GM21423 (cell line): ENCODE data around the gene RNF125.
A peak's percentile ranks its signal among the peaks of the same experiment; 100 is the strongest.
"Not testable (repeated sequence)": the region's sequence is repeated elsewhere in the genome, so short reads cannot be mapped to it uniquely, and the experiment has no call there.

ENCODE experiments used
- ATAC-seq: cut with Tn5 transposase; IDR thresholded peaks from one replicate; pipeline ENCODE4 v1.9.1; 2021; ENCODE audit warnings: mild to moderate bottlenecking, moderate library complexity; ENCODE audit not compliant: unreplicated experiment

Gene RNF125

DNA sequence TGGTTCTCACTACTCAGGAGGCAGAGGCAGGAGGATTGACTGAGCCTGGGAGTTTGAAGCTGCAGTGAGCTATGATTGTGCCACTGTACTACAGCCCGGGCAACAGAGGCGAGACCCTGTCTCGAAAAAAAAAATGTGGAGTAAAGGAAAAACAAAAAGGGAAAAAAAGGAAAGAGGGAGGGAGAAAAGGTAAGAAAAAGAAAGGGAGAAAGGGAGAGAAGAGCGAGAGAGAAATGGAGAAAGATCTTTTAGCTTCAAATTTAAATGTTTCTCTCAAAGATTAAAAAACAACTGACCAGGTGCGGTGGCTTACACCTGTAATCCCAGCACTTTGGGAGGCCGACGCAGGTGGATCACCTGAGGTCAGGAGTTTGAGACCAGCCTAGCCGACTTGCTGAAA lies 65.2 kb downstream of the RNF125 start:
- ATAC-seq = no peak

DNA sequence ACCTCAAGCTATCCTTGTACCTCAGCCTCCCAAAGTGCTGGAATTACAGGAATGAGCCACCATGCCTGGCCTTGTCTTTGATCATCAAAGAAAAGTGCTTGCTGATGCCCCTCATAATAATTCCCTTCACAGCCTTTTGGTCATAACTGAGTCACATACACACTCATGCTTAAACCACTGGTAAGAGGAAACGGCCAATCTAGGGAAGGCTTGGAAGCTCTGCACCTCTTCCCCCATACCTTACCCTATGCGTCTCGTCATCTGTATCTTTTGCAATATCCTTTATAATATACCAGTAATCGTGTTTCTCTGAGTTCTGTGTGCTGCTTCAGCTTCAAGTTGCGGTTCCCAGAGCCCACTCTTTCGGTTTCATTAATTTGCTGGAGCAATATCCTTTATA lies 68.3 kb downstream of the RNF125 start:
- no peak for ATAC-seq

DNA sequence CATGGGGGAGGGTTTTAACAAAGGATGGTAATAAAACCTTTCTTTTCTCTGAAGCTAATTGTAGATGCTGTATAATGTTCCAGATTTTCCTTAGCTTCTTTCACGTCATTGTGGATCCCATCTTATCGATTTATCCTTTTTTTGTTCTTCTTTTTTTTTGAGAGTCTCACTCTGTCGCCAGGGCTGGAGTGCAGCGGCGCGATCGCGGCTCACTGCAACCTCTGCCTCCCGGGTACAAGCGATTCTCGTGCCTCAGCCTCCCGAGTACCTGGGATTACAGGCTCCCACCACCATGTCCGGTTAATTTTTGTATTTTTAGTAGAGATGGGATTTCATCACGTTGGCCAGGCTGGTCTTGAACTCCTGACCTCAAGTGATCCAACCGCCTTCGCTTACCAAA lies 72.2 kb downstream of the RNF125 start:
- not testable (repeated sequence) for ATAC-seq

DNA sequence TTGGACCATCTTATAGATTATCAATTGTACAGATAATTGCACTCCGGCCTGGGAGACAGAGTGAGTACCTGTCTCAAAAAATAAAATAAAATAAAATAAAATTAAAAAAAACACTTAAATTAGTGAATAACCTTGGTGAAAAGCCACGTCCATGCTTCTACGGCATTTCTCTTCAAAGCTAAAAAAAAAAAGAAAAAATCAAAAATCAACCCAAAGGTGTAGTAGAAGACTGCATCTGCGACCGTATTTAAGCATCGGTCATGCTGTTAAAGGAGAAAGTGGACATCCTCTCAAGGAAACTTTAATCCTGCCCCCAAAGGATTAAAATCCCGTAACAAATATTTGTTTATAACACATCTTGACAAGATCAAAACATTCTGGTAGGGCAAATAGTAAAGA lies 72.7 kb downstream of the RNF125 start:
- no peak for ATAC-seq

DNA sequence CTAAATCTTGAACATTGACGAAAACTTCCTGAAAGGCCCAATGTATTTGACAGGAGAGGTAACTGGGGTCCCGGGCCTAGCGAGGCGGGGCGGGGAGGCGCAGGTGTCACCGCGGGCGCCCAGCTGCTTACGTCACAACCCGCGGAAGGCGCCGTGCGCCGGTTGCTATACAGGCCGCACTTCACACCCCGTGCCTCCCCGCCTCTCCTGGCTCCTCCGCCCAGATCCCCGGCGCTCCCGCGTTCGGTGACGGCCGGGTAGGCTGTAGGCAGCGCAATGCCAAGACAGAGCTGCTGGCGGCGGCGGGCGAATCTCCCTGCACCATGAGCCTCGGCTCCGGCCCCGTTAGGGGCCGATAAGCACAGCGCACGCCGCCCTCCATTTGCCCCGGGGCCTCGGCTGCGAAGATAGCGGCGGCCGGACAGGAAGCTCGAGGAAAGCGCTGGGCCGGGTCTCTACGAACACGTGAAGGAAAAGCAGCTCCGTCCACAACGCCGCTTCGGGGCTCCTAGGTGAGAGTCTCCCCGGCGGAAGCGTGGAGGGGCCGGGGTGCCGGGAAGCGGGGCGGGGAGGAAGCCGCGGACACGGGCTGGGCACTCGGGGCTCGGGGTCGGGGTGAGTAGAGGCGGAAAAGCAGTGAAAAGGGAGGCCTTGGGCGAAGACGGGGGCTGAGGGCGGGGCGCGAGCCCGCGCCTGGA lies 73.2 kb downstream of the RNF125 start, which contains the start of gene RNF138:
RNF138 (plus strand) TSS at position 151 of the 698 bp plus-strand sequence. CDS start 903 bp downstream, outside the sequence.
- ATAC-seq = peak; percentile 56

DNA sequence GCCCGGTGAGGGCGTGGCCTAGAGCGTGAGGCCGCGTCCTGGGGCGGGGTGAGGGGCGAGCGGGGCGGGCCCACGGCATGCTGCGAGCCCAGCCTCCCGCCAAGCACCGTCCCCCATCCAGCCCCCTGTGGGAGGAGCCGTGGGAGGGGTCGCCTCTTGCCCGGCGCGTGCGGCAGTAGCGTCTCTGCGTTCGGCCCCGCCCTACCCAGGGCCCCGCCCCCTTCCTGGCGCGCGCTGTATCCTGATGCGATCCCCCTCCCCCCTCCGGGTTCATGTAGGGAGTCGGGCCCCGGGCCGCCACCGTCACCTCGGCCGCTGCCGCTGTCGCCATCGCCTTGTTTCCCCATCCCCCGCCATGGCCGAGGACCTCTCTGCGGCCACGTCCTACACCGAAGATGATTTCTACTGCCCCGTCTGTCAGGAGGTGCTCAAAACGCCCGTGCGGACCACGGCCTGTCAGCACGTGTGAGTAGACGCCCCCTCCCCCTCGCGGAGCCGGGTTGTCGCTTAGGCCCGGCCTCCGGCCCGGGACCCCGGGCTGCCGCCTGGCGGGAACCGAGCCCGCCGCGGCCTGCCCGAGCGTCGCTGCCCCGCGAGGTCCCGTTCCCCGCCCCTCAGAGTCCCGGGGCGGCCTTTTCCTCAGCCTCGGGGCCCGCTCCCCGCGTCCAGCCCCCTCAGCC lies 73.9 kb downstream of the RNF125 start:
- ATAC-seq = peak; percentile 80

DNA sequence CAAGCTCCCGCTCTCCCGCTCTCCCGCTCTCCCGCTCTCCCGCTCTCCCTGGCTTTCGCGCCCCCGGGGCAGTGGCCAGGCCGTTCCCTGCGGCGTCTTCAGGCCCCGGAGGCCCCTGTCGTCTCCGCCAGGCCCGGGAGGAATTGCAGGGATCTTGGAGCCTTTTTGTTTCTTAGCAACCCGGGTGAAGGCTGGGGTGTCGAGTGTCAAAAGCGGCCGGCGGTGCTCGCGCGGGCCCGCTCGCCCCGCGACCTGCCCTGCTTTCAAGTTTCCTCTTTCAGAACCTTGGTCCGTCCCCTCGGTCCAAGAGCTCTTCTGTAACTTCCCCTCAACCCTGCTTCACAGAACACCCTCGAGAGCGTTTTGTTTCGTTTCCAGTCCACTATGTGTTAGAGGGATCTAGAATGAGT lies 74.5 kb downstream of the RNF125 start:
- ATAC-seq = peak; percentile 27

DNA sequence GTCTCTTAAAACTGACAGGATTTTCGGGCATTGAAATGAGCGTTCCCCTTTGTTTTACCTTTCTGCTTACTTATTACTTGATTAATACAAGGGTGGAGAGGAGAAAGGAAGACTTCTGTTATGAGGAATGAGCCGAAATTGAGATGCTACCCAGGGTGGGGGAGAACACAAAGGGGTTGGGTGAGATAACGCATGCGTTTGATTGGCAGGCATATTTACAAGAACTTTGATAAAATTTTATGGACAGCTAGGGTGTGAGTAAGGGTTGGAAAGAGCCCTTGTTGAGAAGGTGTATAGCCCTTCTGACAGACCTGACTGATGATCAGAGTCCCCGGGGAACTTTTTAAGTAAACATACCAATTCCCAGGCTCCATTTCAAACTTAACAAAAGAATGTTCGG lies 74.9 kb downstream of the RNF125 start:
- ATAC-seq = no peak

DNA sequence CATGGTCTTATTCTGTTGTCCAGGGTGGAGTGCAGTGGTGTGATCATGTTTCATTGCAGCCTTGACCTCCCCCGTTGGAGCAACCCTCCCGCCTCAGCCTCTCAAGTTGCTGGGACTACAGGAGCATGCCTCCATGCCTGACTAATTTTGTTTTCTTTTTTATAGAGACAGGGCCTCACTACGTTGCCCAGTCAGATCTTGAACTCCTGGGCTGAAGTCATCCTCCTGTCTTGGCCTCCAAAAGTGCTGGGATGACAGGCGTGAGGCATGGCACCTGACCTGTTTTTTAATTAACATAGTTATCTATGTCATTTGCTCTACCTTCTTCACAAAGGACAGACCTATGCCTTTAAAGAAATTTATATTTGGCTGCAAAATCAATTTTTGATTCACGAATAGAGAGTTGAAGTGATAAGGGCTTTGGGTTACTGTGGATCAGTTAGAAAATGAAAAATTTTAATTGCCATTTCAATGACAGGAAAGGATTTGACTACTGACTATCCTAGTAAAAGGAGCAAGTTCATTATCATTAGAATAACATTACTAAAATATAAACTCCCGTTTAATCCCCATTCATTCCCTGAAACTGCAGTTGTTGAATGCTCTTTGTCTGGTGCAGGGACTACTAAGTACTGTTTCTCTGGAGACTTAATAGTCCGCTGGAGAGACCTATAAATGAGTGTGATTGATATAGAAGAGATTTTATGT lies 76.7 kb downstream of the RNF125 start:
- no peak for ATAC-seq

DNA sequence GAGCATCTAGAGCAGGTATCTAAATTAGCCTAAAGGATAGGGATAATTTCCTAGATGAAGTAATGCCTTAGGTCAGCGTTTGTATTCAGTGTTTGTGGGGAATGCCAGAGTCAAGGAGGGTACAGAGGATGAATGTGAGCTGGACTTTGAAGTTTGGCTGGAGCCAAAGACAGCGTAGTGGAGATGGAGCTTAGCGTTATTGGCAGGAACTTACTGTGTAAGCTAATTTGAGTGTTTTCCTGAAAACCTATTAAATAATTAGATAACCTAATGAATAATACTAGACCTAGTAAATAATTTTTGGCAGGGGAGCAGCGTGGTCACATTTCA lies 77.2 kb downstream of the RNF125 start:
- ATAC-seq = no peak

DNA sequence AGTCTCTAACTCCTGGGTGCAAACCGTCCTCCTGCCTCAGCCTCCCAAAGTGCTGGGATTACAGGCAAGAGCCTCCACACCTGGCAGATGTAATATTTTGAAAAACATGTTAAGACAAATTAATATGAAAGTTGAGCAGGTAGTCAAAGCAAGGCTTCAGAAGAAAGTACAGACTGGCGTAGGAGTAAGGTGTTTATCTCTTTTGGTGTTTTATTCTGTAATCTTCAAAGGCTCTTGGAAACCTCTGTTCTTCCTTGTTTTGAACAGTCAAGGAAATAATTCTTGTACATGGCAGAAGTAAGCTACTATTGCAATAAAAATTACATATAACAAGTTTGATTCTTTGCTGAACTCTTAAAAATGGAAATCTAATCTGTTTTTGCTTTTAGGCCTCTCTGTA lies 78.3 kb downstream of the RNF125 start:
- no peak for ATAC-seq

DNA sequence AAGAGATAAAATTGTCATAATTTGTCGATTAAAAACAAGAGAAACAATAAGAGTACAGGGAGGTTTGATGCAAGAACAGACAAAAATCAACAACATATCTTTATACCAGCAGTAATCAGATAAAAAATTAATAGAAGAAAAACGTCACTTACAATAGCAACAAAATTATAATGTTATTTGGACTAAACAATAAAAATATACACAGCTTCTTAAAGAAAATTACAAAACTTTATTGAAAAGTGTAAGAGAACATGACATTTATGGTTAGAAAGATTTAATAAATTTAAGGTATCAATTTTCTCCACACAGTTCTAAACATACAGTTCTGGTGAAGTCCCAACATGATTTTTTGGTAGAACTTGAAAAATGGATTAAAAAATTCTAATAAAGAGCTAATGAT lies 85.9 kb downstream of the RNF125 start:
- ATAC-seq = no peak

DNA sequence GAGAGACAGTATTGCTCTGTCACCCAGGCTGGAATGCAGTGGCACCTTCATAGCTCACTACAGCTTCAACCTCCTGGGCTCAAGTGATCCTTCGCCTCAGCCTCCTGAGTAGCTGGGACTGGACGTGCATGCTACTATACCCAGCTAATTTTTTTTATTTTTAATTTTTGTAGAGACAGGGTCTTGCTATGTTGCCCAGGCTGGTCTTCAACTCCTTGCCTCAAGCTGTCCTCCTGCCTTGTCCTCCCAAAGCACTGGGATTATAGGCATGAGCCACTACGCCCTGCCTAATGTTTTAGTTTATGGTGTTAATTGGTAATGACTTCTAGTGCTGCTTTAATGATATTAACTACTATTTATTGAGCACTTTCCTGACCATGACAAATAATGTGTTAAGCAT lies 91.4 kb downstream of the RNF125 start:
- no peak for ATAC-seq

DNA sequence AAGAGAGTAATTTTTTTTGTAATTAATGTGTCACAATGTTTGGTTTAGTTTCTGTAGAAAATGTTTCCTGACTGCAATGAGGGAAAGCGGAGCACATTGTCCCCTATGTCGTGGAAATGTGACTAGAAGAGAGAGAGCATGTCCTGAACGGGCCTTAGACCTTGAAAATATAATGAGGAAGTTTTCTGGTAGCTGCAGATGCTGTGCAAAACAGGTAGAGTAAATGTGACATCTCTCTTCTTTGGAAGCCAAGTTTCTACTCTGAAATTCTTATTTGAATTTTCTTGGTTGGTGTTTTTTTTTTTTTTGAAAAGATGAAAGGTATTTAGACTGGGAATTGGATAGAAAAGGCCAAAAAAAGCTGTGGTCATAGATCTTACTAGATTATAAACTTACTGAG lies 93.1 kb downstream of the RNF125 start:
- no peak for ATAC-seq

DNA sequence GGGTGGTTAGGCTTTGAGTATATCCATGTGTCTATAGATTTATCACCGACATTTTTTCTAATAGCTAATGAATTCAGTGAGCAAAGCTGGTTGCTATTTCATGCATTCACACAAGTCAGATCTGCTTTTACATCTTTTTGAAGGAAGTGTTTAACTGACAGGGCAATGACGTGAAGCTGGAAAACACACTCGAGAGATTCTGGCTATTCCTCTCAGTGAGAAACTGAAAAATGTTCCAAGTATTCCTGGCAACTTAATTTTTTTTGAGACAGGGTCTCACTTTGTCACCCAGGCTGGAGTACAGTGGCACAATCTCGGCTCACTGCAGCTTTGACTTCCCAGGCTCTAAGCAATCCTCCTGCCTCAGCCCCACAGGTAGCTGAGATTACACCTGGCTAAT lies 94.2 kb downstream of the RNF125 start:
- no peak for ATAC-seq

DNA sequence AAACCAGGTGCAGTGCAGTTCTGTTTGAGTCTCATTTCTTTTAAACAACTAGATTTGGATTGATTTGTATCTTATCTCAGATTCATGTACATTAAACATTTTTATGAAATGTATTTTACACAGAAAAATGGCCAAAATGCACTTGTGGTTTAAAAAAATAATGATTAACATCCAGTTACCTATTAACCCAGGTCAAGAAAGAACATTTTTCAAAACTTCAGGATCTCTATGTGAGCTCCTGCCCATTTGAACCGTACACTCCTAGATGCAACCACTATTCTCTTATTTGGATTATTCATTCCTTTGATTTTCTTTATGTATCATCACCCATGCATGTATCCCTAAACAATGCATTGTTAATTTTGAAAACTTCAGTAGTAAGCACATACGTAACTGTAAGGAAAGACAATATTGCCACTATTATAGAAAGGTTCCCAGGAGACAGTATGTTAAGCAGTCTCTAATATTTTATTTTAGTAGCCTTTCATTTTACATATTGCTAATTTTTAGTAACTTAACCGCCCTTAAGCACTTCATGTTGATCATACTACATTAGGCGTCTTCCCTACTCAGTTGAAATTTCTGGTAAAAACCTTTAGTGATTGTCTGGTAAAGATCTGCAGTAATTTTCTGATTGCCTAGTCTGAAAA lies 95.8 kb downstream of the RNF125 start:
- ATAC-seq = no peak

DNA sequence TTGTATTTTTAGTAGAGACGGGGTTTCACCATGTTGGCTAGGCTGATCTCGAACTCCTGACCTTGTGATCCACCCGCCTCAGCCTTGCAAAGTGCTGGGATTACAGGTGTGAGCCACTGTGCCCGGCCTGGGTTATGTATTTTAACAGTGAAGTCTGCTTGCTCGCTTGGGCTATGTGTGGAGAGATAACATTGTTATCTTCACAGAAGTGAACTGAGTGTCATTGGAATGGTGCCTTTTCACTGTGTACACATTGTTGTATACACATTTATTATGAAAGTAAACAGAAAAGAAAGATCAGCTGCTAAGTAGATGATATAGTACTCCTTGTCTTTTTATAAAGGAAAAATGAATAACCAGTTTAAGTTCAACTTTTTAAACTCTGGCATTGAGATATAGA lies 103.4 kb downstream of the RNF125 start:
- ATAC-seq = no peak
